ENCODE measurements around the gene SMAGP.

SMAGP gene

GRCh38 chr12:51306507-51306906 lies 36.3 kb upstream of the SMAGP start:
- TF ChIP-seq SIN3A (IDR thresholded peaks at IDR 0.05; ENCODE audit: borderline replicate concordance, insufficient read depth, low read length) (no peak), TAF1 (IDR thresholded peaks at IDR 0.05; ENCODE audit: borderline replicate concordance, insufficient read depth, low read length) (no peak), FOXP2 (optimal IDR thresholded peaks at IDR 0.05; ENCODE audit: borderline replicate concordance, extremely low read depth, extremely low read length, insufficient read depth) (no peak), POLR2AphosphoS5 (IDR thresholded peaks at IDR 0.05; ENCODE audit: low read depth, low read length) (no peak)
- TF ChIP-seq, protein P1, sequence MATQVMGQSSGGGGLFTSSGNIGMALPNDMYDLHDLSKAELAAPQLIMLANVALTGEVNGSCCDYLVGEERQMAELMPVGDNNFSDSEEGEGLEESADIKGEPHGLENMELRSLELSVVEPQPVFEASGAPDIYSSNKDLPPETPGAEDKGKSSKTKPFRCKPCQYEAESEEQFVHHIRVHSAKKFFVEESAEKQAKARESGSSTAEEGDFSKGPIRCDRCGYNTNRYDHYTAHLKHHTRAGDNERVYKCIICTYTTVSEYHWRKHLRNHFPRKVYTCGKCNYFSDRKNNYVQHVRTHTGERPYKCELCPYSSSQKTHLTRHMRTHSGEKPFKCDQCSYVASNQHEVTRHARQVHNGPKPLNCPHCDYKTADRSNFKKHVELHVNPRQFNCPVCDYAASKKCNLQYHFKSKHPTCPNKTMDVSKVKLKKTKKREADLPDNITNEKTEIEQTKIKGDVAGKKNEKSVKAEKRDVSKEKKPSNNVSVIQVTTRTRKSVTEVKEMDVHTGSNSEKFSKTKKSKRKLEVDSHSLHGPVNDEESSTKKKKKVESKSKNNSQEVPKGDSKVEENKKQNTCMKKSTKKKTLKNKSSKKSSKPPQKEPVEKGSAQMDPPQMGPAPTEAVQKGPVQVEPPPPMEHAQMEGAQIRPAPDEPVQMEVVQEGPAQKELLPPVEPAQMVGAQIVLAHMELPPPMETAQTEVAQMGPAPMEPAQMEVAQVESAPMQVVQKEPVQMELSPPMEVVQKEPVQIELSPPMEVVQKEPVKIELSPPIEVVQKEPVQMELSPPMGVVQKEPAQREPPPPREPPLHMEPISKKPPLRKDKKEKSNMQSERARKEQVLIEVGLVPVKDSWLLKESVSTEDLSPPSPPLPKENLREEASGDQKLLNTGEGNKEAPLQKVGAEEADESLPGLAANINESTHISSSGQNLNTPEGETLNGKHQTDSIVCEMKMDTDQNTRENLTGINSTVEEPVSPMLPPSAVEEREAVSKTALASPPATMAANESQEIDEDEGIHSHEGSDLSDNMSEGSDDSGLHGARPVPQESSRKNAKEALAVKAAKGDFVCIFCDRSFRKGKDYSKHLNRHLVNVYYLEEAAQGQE (IDR thresholded peaks at IDR 0.05; ENCODE audit: insufficient read depth in 1 of 2, low read depth in 2 of 2, low read length in 2 of 2): no peak

GRCh38 chr12:51295651-51296050 lies 25.4 kb upstream of the SMAGP start:
- TF ChIP-seq, protein P1 (IDR thresholded peaks at IDR 0.05; ENCODE audit: insufficient read depth in 1 of 2, low read depth in 2 of 2, low read length in 2 of 2): no peak
- TF ChIP-seq FOXP2 (optimal IDR thresholded peaks at IDR 0.05; ENCODE audit: borderline replicate concordance, extremely low read depth, extremely low read length, insufficient read depth) (no peak), POLR2AphosphoS5 (IDR thresholded peaks at IDR 0.05; ENCODE audit: low read depth, low read length) (no peak), TAF1 (IDR thresholded peaks at IDR 0.05; ENCODE audit: borderline replicate concordance, insufficient read depth, low read length) (no peak), SIN3A (IDR thresholded peaks at IDR 0.05; ENCODE audit: borderline replicate concordance, insufficient read depth, low read length) (no peak)

GRCh38 chr12:51293696-51294095 lies 23.5 kb upstream of the SMAGP start:
- TF ChIP-seq TAF1 (IDR thresholded peaks at IDR 0.05; ENCODE audit: borderline replicate concordance, insufficient read depth, low read length): no peak
- no peak for TF ChIP-seq POLR2AphosphoS5 (IDR thresholded peaks at IDR 0.05; ENCODE audit: low read depth, low read length)
- TF ChIP-seq, protein P1 (IDR thresholded peaks at IDR 0.05; ENCODE audit: insufficient read depth in 1 of 2, low read depth in 2 of 2, low read length in 2 of 2): no peak
- no peak for TF ChIP-seq FOXP2 (optimal IDR thresholded peaks at IDR 0.05; ENCODE audit: borderline replicate concordance, extremely low read depth, extremely low read length, insufficient read depth)
- TF ChIP-seq SIN3A (IDR thresholded peaks at IDR 0.05; ENCODE audit: borderline replicate concordance, insufficient read depth, low read length): no peak

DNA sequence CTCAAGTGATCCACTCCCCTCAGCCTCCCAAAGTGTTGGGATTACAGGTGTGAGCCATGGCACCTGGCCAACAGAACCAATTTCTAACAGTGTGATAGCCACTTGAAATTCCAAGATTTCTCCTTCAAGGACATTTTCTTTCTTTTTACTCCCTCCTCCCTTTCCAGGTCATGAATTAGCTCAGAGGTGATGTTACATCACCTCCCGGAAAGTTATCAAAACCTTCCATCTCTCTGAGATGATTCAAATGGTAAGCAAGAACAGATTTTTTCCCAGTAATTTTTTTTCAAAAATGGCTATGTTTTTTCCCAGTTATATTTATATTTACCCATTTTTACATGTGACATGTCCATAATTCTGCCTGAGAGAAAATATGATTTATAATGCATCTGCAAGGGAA lies 15.6 kb upstream of the SMAGP start:
- no peak for TF ChIP-seq SIN3A (IDR thresholded peaks at IDR 0.05; ENCODE audit: borderline replicate concordance, insufficient read depth, low read length)
- no peak for TF ChIP-seq FOXP2 (optimal IDR thresholded peaks at IDR 0.05; ENCODE audit: borderline replicate concordance, extremely low read depth, extremely low read length, insufficient read depth)
- TF ChIP-seq, protein P1 (IDR thresholded peaks at IDR 0.05; ENCODE audit: insufficient read depth in 1 of 2, low read depth in 2 of 2, low read length in 2 of 2): no peak
- no peak for TF ChIP-seq POLR2AphosphoS5 (IDR thresholded peaks at IDR 0.05; ENCODE audit: low read depth, low read length)
- TF ChIP-seq TAF1 (IDR thresholded peaks at IDR 0.05; ENCODE audit: borderline replicate concordance, insufficient read depth, low read length): no peak

Measured in PFSK-1 (cell line).